Right hindlimb (tissue), 1 donor: Measurements from ENCODE around the gene LRRC25.
A peak's percentile ranks its signal among the peaks of the same experiment; 100 is the strongest.
"Not testable (repeated sequence)": the region's sequence is repeated elsewhere in the genome, so short reads cannot be mapped to it uniquely, and the experiment has no call there.

Source experiments
- DNase-seq: peaks from one replicate; pipeline ENCODE4 v3.0.0-alpha.2; 2018

Gene LRRC25

GRCh38 chr19:18401580-18402112 is 4.2 kb upstream of the LRRC25 start:
- peak; percentile 84 for DNase-seq

DNA sequence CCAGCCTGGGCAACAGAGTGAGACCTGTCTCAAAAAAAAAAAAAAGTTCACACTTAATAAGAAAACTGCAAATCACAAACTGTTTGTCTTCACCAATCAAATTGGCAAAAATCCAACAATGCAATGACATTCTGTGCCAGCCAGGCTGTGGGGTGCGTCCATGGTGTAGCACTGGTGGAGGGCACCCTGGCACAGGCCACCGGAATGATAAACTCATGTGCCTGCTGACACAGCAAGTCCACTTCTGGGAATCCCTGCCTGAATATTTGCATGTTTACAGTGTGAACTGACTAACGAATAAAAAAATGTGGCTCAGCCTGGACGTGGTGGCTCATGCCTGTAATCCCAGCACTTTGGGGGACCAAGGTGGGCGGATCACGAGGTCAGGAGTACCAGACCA is 1.6 kb upstream of the LRRC25 start:
- no peak for DNase-seq

- no peak for DNase-seq
Observed at GRCh38 chr19:18396471-18397241, 766 bp downstream of the LRRC25 start.

DNA sequence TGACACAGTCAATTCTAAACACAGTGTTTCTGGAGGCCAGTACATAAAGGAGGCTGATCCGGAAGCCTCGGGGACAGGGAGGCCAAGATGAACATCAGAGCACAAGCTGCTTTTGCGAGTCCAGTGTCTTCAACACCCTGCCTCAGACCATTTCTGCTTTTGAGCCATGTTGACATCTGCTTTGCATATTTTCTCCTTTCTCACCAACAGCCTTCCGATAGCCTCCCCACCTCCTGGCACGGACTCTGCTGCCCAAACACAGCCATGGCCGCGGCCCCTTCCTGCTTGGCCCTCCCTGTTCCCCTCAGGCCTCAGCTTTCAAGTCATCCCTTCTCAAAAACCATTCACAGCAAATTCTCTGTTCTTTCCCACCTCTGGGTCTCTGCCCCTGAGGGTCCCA is 3.6 kb downstream of the LRRC25 start:
- no peak for DNase-seq

DNA sequence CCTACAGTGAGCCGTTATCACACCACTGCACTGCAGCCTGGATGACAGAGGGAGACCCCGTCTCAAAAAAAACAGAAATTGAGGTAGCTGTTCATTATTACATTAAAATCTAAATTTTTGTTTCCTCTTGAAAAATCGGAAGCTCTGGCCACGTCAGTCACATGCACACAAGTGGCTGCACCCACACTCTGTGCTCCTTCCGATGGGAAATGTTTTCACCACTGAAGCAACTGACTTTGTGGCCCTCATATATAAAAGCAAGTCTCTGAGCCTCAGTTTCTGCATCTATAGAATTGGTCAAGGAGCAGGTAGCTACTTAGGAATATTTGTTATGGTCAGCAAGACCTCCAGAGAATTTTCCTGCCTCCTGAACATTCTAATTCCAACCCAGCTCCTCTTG is 4.5 kb downstream of the LRRC25 start:
- no peak for DNase-seq

DNA sequence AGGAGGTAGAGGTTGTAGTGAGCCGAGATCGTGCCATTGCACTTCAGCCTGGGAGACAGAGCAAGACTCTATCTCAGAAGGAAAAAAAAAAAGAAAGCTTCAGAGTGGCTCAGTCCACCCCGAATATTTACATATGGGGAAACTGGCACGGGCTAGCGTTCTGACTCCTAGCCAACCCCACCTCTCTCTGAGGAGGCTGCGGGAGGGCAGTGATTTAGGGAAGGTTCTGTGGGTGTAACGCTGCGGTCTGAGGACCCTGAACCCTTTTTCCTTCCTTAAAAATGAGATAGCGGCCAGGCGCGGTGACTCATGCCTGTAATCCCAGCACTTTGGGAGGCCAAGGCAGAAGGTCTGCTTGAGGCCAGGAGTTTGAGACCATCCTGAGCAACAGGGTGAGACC is 5.0 kb downstream of the LRRC25 start:
- no peak for DNase-seq

DNA sequence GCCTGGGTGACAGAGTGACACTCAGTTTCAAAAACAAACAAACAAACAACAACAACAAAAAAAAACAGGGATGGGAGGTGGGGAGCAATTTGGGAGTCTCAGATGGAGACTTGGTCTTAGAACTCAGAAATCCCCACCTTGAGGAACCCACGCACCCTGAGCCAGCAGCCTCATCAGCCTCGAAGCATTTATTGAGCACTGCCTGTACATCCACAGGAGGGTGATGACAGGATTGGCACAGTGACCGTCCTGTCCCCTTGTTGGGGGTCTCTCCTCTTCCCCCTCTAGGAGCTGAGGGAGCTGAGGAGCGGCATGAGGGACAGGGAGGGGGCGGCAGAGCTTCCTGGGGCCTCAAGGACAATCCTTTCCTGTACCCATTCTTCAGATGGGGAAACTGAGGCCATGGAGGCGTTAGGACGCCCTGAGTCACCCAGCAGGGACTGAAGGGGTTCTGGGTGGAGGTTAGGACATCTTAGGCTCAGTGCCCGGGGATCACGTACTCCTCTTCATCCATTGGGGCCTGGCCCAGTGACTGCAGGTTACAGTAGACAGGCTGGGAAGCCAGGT is 5.8 kb downstream of the LRRC25 start:
- DNase-seq = no peak

- DNase-seq = no peak
Observed at GRCh38 chr19:18390065-18390907, 7.1 kb downstream of the LRRC25 start.

- DNase-seq = no peak
Observed at GRCh38 chr19:18389726-18390064, 7.7 kb downstream of the LRRC25 start.

DNA sequence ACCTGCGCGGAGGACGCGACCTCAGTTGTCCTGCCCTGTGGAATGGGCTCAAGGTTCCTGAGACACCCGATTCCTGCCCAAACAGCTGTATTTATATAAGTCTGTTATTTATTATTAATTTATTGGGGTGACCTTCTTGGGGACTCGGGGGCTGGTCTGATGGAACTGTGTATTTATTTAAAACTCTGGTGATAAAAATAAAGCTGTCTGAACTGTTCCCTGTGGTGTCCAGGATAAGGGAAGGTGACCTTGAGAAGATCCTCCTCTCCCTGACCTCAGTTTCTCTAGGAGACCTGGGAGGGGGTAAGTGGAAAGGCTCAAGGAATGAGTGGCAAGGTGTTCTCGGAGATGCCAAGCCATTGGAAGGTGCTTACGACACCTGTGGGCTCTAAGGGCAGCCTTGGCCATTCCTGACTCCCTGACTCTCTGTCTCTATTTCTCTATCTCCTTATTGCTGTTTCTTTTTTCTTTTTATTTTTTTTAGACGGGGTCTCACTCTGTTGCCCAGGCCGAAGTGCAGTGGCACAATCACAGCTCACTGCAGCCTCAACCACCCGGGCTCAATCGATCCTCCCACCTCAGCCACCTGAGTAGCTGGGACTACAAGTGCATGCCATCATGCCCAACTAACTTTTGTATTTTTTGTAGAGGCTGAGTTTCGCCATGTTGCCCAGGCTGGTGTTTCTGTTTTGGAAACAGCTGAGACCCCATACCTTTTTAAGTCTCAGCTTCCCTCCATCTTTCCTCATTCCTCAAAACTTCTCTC is 8.3 kb downstream of the LRRC25 start:
- no peak for DNase-seq

GRCh38 chr19:18388100-18388959 is 9.1 kb downstream of the LRRC25 start:
- DNase-seq = peak; percentile 87

GRCh38 chr19:18386543-18387271 is 10.7 kb downstream of the LRRC25 start:
- peak; percentile 41 for DNase-seq

GRCh38 chr19:18385675-18386542 is 11.5 kb downstream of the LRRC25 start, which contains the start of gene GDF15:
Gene GDF15 (plus strand): TSS chr19:18386158. CDS start chr19:18386190, 32 bp downstream.
- DNase-seq = peak; percentile 34

DNA sequence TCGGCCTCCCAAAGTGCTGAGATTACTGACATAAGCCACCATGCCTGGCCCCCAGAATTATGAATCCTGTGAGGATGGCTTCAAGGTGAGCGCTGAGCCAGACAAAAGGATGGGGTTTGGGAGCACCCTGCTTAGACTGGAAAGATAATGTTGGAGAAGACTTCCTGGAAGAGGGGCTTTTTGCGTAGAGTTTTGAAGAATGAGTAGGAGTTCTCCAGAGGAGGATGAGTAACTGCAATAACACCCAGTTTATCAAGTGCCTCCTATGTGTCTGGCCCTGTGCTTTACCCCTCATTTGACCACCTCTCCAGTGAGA is 12.1 kb downstream of the LRRC25 start:
- DNase-seq = no peak

DNA sequence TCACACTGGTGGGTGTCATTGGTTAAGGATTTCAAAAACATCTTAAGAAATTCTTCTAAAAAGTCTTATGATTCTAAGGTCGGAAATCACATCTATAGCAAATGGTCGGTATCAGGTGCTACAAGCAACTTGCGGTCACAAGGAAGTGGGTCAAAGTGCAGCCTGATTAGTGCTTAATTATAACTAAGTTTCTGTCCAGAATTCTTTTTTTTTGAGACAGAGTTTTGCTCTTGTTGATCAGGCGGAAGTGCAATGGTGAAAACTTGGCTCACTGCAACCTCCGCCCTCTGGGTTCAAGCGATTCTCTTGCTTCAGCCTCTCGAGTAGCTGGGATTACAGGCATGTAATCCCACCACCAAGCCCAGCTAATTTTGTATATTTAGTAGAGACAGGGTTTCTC is 12.6 kb downstream of the LRRC25 start:
- DNase-seq = no peak

DNA sequence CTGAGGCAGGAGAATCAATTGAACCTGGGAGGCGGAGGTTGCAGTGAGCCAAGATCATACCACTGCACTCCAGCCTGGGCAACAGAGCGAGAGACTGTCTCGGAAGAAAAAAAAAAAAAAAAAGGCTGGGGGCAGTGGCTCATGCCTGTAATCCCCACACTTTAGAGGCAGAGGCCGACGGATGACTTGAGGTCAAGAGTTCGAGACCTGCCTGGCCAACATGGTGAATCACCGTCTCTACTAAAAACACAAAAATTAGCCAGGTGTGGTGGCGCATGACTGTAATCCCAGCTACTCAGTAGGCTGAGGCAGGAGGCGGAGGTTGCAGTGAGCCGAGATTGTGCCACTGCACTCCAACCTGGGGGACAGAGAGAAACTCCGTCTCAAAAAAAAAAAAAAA is 13.8 kb downstream of the LRRC25 start:
- DNase-seq = not testable (repeated sequence)

DNA sequence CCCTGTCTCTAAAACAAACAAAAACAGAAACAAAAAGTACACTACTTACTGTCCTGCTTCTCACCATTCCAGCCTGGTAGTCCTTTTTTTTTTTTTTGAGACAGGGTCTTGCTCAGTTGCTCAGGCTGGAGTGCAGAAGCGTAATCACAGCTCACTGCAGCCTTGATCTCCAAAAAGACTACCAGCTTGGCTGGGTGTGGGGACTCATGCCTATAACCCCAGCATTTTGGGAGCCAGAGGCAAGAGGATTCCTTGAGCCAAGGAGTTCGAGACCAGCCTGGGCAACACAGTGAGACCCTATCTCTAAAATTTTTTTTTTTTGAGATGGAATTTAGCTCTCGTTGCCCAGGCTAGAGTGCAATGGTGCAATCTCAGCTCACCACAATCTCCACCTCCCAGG is 16.6 kb downstream of the LRRC25 start:
- DNase-seq = no peak

GRCh38 chr19:18379803-18380747 is 17.3 kb downstream of the LRRC25 start:
- peak; percentile 89 for DNase-seq

- DNase-seq = no peak
Observed at GRCh38 chr19:18377026-18377425, 20.4 kb downstream of the LRRC25 start.
